Subcutaneous abdominal adipose tissue (tissue), 5 donors: Measurements from ENCODE around the gene LRFN2.

Source experiments
- H3K27ac ChIP-seq: one replicate; pipeline ENCODE4 v1.7.0; 2013; ENCODE audit warnings: low read depth, mild to moderate bottlenecking, inconsistent platforms, low read length, moderate library complexity
- H3K27me3 ChIP-seq, 5 donors: one replicate each; pipeline ENCODE4 v1.7.0; 2013; ENCODE audit warnings: low read length in 5 of 5, inconsistent platforms in 1 of 5; ENCODE audit not compliant: control insufficient read depth in 5 of 5, insufficient read depth in 4 of 5
- H3K36me3 ChIP-seq, 5 donors: one replicate each; pipeline ENCODE4 v1.7.0; 2013; ENCODE audit warnings: low read length in 5 of 5; ENCODE audit not compliant: control insufficient read depth in 5 of 5, insufficient read depth in 5 of 5
- H3K4me1 ChIP-seq, 5 donors: one replicate each; pipeline ENCODE4 v1.7.0; 2013; ENCODE audit warnings: low read length in 5 of 5, mild to moderate bottlenecking in 3 of 5, moderate library complexity in 1 of 5; ENCODE audit not compliant: control insufficient read depth in 5 of 5, insufficient read depth in 5 of 5
- H3K4me3 ChIP-seq, 5 donors: one replicate each; pipeline ENCODE4 v1.7.0; 2013; ENCODE audit warnings: low read length in 5 of 5, low read depth in 1 of 5
- H3K9ac ChIP-seq, 5 donors: one replicate each; pipeline ENCODE4 v1.7.0; 2013; ENCODE audit warnings: low read length in 5 of 5, mild to moderate bottlenecking in 4 of 5, moderate library complexity in 3 of 5
- H3K9me3 ChIP-seq, 5 donors: one replicate each; pipeline ENCODE4 v1.7.0; 2013; ENCODE audit warnings: low read length in 5 of 5; ENCODE audit not compliant: control insufficient read depth in 5 of 5
- donor health status: healthy.
- donor health status: healthy.
- donor health status: healthy.
- donor health status: healthy.
- donor health status: healthy.

LRFN2 gene

GRCh38 chr6:40344566-40345167 is 242.5 kb downstream of the LRFN2 start:
- no peak overlapping the region for H3K4me3 ChIP-seq
- no peaks in the 10 kb centered on the region for H3K9me3 ChIP-seq
- peaks cover 6 to 26% (median 18%) of the 10 kb centered on the region in 5 donors for H3K27me3 ChIP-seq

GRCh38 chr6:40343877-40344565 is 243.1 kb downstream of the LRFN2 start:
- Histone ChIP-seq H3K4me1 (no peaks in the 10 kb centered on the region), H3K27me3 (peaks cover 6 to 28% (median 22%) of the 10 kb centered on the region in 5 donors), H3K4me3 (no peak overlapping the region), H3K27ac (no peak overlapping the region), H3K9ac (no peak overlapping the region), H3K9me3 (no peaks in the 10 kb centered on the region), H3K36me3 (no peaks in the 10 kb centered on the region)

More at GRCh38 chr6:40344566-40345167, 242.5 kb downstream of the LRFN2 start:
- H3K9ac ChIP-seq, result no peak overlapping the region
- H3K27ac ChIP-seq, result no peak overlapping the region
- H3K36me3 ChIP-seq, result no peaks in the 10 kb centered on the region
- H3K4me1 ChIP-seq, result no peaks in the 10 kb centered on the region

GRCh38 chr6:40343318-40343876 is 243.8 kb downstream of the LRFN2 start:
- no peaks in the 10 kb centered on the region for H3K9me3 ChIP-seq
- H3K27ac ChIP-seq, result no peak overlapping the region
- H3K4me3 ChIP-seq, result no peak overlapping the region
- no peaks in the 10 kb centered on the region for H3K4me1 ChIP-seq
- peaks cover 2 to 26% (median 18%) of the 10 kb centered on the region in 5 donors for H3K27me3 ChIP-seq
- no peak overlapping the region for H3K9ac ChIP-seq
- H3K36me3 ChIP-seq, result no peaks in the 10 kb centered on the region

GRCh38 chr6:40342723-40343122 is 244.4 kb downstream of the LRFN2 start:
- H3K4me1 ChIP-seq, result no peaks in the 10 kb centered on the region
- H3K36me3 ChIP-seq, result no peaks in the 10 kb centered on the region
- H3K27ac ChIP-seq, result no peak overlapping the region
- H3K27me3 ChIP-seq, result peaks cover 3 to 27% (median 22%) of the 10 kb centered on the region in 5 donors
- no peak overlapping the region for H3K9ac ChIP-seq
- H3K4me3 ChIP-seq, result no peak overlapping the region
- H3K9me3 ChIP-seq, result no peaks in the 10 kb centered on the region

- Histone ChIP-seq H3K9me3 (no peaks in the 10 kb centered on the region), H3K27ac (no peak overlapping the region), H3K4me3 (no peak overlapping the region), H3K27me3 (peaks cover 13 to 37% (median 28%) of the 10 kb centered on the region in 5 donors), H3K36me3 (no peaks in the 10 kb centered on the region), H3K9ac (no peak overlapping the region), H3K4me1 (no peaks in the 10 kb centered on the region)
Measured at GRCh38 chr6:40341726-40342125, 245.4 kb downstream of the LRFN2 start.
